Amniotic stem cell (primary cell): Measurements from ENCODE around the gene TEX13A.
"Not testable (repeated sequence)": the region's sequence is repeated elsewhere in the genome, so short reads cannot be mapped to it uniquely, and the experiment has no call there.

Experiments used
- DNase-seq: peaks from one replicate; lab custom pipeline; 2025; lab: John Stamatoyannopoulos, UW

TEX13A gene

GRCh38 chrX:105220636-105221035 is at the start of gene TEX13A:
Gene TEX13A, minus strand, starts transcription at chrX:105220694. Its CDS starts 297 bp downstream, at chrX:105220397.
- no peak for DNase-seq

DNA sequence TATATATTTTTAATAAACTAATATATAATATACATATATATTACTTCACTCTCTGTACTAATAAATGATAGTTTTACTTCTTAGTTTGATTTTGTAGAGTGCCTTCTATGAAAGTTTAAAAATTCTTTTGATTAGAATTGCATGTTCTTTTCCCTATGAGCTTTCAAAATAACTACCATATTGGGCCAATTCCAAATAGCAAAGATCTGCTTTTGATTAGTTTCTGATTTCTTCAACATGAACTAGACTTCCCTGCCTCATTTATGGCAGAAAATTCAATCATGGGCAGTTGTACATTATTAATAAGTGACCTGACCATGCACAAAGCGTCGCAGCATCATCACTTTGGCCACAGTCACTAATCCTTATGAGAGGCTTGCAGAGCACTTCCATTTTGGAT is 48.9 kb upstream of the TEX13A start:
- DNase-seq = no peak

DNA sequence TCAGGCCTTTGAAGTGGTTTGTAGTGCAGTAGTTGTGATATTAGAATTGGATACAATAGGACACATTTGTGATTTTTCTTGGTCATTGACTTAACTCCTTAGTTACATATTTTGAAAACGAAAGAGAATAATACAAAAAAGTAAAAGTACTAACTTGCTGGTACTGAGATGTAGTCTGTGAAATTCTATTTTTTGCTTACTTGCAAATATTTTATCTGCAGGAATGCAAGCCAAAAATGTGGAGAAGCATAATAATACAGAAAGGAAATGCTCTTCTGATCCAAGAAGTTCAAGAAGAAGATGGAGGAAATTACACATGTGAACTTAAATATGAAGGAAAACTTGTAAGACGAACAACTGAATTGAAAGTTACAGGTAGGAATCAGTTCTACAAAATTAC is 46.7 kb upstream of the TEX13A start:
- DNase-seq = no peak

DNA sequence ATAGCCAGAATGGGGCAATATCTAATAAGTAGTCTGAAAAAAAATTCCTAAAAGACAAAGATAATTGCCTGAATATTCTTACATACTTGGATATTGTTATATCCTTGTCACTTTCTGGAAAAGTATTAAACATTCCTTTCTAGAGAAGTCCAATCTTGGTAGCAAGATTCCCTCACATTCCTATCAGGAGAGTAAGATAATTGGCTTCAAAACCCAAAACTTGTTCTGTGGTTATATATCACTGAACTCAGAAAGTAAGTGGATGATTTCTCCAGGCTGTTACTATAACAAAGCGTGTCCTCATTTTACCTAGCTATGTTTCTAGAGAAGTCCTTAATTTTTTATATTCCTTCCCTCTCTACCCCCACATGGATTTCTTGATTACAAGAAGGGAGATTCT is 46.0 kb upstream of the TEX13A start:
- DNase-seq = no peak

DNA sequence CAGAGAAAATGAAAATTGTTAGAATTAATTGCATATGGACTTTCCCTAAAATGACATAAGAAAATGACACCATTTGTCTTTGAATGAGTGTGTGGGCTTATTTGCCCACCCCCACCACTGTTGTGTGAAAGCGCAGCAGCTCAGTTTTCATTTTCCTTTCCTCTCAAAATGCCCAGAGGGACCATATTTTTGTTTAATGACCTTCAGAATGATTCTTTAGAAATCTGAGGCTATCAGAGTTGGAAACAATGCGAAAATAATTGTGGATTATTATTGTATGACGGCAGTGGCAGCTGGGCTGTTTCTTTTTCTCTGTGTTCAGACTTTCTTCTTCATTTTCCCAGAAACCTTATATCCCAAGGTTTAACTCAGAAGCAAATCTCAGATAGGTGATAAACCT is 44.6 kb upstream of the TEX13A start:
- no peak for DNase-seq

GRCh38 chrX:105263801-105264200 is 43.3 kb upstream of the TEX13A start:
- DNase-seq = no peak

DNA sequence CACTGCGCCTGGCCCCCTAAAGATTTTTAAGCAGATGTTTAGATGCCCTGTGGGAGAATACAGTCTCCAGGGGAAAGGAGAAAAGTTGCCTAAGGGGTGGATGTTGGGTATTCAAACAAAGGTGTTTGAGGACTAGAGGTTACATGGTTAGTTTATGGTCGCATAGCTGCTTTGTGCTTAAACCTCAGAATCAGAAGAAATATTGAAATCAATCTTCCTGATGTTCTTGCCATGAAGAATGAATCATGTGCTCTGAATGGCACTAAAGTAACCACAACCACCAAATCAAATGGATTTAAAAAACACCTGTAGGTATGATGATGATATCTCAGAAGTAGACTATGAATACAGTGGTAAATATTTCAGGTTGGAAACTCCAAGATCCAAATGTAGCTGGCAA is 42.7 kb upstream of the TEX13A start:
- DNase-seq = no peak

- DNase-seq = no peak
These were observed 40.0 kb upstream of the TEX13A start for GRCh38 chrX:105260291-105261043.

DNA sequence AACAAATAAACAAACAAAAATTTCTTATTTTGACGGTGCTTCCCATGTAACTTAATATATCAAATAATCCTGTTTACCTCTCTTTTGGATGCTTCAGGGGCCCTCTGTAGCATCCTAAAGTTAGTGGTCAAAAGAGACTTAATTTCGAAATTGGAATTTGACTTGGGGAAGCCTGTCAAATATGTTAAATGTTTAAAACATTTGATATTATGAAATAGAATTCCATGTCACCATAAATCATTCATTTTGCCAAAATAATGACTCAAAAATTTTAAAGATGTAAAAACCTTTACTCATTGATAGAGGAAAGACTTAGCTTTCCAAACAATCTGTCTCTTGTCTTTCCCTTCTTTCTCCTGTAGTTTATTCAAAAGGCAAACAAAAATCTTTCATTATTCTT is 20.6 kb upstream of the TEX13A start:
- no peak for DNase-seq

- DNase-seq = not testable (repeated sequence)
These were observed 16.9 kb upstream of the TEX13A start for GRCh38 chrX:105237407-105237806.

DNA sequence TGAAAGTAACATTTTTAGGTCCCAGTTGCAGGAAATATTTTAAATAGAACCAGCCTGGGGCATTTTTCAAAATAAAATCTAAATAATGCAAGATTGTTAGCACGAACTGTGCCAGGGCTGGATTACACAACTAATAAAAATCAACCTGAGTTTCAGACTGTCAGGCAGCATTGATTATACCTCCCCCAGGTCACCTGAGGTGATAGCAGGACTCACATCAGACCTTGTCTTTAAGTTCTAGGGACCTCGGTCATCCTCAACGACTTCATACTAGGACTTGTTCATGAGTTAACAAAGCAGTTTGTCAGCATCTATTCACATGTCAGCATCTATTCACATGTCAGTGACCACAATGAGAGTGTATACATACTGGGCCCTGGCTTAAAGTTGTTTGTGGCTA is 8.7 kb upstream of the TEX13A start:
- DNase-seq = no peak

DNA sequence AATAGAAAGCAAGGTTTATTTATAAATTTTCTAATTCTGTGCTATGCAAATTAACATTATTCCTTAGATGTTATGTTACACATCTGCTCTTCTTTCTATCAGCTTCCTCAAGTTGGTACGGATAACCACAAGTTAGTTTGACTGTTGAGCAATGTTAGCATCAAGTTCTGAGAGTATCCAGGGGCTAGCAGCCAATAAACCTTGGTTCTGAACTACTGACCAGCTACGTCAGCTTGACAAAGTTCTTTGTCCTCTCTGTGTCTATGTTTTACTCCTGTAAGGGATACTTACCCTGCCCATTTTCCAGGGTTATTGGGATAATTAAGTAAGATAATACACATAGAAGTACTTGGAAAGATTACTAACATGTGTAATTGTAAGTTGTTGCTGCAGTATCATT is 8.1 kb upstream of the TEX13A start:
- no peak for DNase-seq

GRCh38 chrX:105226499-105226898 is 6.0 kb upstream of the TEX13A start:
- DNase-seq = no peak

DNA sequence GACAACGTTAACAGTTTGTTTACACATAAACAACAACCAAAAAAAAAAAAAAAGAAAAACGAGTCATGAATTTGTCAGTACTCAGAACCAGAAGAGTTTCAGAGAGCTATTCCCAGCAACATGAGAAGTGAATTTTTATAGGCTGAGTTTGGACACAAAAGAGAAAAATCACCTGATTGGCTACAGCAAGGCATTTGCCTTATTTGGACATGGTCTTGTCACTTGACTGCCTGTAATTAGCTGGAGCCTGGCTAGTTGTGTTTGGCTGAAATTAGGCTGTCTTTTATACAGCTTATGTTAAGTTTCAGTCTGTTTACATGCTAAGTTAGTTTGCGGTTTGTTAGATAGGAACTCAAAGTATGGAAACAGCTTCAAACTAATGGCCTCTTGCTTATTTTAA is 880 bp upstream of the TEX13A start:
- DNase-seq = no peak

- no peak for DNase-seq
These were observed 766 bp downstream of the TEX13A start for GRCh38 chrX:105219454-105220401.

DNA sequence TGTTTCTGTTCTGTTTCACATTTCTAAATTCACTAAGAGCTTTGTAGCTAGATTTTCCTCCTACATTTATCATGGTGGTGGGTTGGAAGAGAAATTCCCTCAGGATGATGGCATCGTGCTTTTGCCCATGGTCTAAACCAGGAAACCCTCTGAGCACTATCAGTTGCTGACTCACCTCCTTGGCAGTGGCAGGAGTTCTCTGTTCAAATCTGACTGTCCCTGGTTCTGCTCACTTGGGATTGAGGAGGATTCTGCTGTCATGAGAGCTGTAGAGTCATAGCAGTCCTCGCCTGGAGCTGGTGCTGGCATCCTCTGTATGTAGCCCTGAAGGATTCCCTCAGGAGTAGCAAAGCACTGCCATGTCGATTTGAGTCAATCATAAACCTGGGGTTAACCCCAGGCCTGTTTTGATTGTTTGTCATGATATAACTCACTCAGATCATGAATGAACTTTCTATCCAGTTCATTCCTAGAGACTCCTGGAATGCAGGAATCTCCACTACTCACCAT is 9.4 kb downstream of the TEX13A start:
- DNase-seq = no peak

DNA sequence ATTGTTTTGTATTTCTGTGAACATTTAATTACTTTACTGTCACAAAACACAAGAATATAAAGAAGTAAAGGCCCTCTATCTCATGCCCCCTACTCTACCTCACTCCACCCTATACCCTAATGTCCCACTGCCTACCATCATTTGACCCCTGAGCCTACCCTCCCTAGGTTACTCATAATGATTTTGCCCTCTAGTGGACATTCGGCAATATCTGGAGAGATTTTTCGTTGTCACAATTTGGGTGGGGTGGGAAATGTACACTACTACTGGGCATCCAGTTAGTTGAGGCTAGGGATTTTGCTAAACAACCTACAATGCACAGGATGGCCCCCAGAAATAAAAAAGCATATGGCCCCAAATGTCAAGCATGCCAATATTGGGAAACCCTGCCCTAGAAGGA is 10.2 kb downstream of the TEX13A start:
- no peak for DNase-seq

DNA sequence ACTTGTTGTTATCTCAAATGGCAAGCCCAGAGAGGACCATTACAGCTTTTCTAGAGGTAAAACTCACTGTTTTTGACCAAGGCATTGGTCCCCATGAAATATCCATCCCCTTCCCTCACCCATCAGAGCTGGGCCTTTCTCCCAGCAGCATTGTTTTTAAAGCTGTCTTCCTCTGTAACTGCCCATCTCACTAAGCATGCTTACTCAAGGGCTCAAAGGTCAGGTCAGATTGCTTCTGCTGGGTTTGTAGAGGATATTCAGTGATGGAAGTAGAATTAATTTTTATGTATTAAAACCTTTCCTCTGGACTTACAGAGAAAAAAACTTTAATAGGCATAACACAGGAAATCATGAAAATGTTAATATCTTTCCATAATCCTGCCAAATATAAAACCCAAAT is 11.1 kb downstream of the TEX13A start:
- DNase-seq = no peak

DNA sequence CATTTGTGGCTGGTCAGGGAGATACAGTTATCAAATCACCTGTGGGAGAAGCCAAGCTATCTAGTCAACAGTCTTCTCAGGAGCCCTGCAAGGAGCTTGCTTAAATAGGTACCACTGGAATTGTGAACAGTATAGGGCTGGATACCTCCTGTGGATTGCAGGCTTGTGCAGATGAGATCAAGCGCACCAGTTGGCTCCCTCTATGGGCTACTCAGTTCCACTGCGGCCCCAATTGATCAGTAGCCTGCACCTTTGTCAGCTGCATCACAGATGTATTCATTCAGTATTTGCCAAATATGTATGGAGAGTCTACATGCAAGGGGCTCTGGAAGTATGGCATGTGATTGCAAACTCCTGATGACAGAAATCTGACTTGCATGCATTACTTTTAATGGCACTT is 28.6 kb downstream of the TEX13A start:
- DNase-seq = peak; percentile 21

DNA sequence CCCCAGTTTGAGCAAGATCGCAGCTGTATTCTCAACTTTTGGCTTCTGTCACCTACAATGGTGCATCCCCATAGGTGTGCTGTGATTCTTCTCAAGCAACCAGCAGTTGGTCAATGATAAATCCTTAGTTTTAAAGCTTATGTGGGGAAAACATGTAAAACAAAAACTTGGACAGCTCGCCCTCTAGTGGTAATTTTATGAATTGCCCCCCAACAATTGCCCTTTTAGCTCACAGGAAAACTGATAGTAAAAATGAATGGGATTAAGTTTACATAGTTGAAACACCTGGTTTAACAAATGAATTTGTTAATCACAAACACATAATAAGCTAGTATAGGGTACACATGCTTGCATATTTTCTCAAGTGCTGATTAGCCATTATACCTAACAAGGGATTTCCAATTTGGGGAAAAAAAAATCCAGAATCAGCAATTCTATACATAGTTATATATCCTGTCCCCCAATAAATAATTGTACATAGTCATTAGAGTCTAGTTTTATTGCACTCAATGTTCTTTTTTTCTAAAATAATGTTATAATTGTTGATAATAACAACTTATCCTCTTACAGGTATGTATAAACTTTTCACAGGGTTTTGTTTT is 30.1 kb downstream of the TEX13A start:
- no peak for DNase-seq

DNA sequence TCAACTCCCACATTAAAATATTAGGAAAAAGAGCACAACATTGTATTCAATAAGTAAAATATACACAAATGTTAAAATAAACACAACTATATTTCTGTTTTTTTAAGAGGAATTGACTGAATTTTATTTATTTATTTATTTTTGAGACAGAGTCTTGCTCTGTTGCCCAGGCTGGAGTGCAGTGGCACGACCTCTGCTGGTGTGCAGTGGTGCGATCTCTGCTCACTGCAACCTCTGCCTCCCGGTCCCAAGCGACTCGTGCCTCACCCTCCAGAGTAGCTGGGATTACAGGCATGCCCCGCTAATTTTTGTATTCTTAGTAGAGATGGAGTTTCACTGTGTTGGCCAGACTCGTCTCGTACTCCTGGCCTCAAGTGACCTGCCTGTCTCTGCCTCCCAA is 31.4 kb downstream of the TEX13A start:
- DNase-seq = no peak

DNA sequence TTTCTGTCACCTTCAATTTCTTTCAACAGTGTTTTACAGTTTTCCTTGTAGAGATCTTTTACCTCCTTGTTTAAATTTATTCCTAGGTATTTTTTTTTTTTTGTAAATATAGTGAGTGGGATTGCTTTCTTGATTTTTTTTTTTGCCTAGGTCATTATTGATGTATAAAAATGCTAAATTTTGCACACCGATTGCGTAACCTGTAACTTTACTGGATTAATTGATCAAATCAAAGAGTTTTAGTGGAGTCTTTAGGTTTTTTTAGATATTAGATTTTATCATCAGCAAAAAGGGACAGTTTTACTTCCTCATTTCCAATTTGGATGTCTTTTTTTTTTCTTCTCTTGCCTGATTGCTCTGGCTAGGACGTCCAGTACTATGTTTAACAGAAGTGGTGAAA is 40.9 kb downstream of the TEX13A start:
- DNase-seq = no peak

GRCh38 chrX:105173071-105173470 is 47.4 kb downstream of the TEX13A start:
- no peak for DNase-seq
